Activated CD8-positive, alpha-beta T cell treated with anti-CD3 and anti-CD28 coated beads, Interleukin-2, amount 10 ng/mL, durations not matched to agents 7 days and 5 days (primary cell): ENCODE measurements around the gene ITGB5. TPM values are rescaled to one million over a fixed set of nuclear protein-coding genes. Genes with fewer than 3 reads are reported as not detected.

Experiments
- ATAC-seq: fragments of 150-1000 bp; cut with Tn5 transposase; one replicate; pipeline ENCODE4 v1.10.0; 2021; ENCODE audit warnings: moderate library complexity
- CTCF ChIA-PET: fragments of 350-600 bp; sonication (Branson Sonifier 250); formaldehyde crosslinking; loops from one replicate; lab custom pipeline; 2021; ENCODE audit warnings: antibody characterized with exemption; lab: Charles Lee
- POLR2A ChIA-PET: fragments of 350-600 bp; sonication (Branson Sonifier 250); formaldehyde crosslinking; loops from one replicate; lab custom pipeline; 2021; ENCODE audit warnings: antibody characterized with exemption; lab: Charles Lee
- DNase-seq: peaks from one replicate; pipeline ENCODE4 v3.0.0-alpha.2; 2020
- H3K27ac Mint-ChIP-seq: one replicate; pipeline ENCODE4 v1.8.0; 2021; ENCODE audit warnings: mild to moderate bottlenecking, mixed read lengths
- H3K27me3 Mint-ChIP-seq: one replicate; pipeline ENCODE4 v1.8.0; 2021; ENCODE audit warnings: low read depth, mixed read lengths
- H3K36me3 Mint-ChIP-seq: one replicate; pipeline ENCODE4 v1.8.0; 2021; ENCODE audit warnings: low read depth, mixed read lengths
- H3K4me1 Mint-ChIP-seq: one replicate; pipeline ENCODE4 v1.8.0; 2021; ENCODE audit warnings: low read depth, mixed read lengths
- H3K4me3 Mint-ChIP-seq: one replicate; pipeline ENCODE4 v1.8.0; 2021; ENCODE audit warnings: mild to moderate bottlenecking, mixed read lengths
- H3K9me3 Mint-ChIP-seq: one replicate; pipeline ENCODE4 v1.8.0; 2022; ENCODE audit warnings: mixed read lengths; ENCODE audit not compliant: insufficient read depth
- total RNA-seq, 2 experiments: library from RNA; stranded (reverse); gene quantifications; one replicate each; pipeline ENCODE4 v1.2.3, GENCODE V29; 2021

Gene ITGB5
- total RNA-seq, 2 experiments from 2014 or later: not detected

- H3K4me3 Mint-ChIP-seq: no peak overlapping the region
- no peak overlapping the region for H3K27ac Mint-ChIP-seq
- DNase-seq: no peak
- no peaks in the 10 kb centered on the region for H3K9me3 Mint-ChIP-seq
- ChIA-PET POLR2A (no interaction called here), CTCF (interaction anchor here (1.1 to 4.3 kb wide), 2 partner anchors 13 to 18 kb away, joined by 4 to 17 read pairs; no protein-coding TSS in a partner anchor)
- H3K4me1 Mint-ChIP-seq: no peaks in the 10 kb centered on the region
- ATAC-seq: no peak
- H3K27me3 Mint-ChIP-seq: peaks cover 34% of the 10 kb centered on the region
- no peaks in the 10 kb centered on the region for H3K36me3 Mint-ChIP-seq
Measured at GRCh38 chr3:124919756-124920155, 32.6 kb upstream of the ITGB5 start.

DNA sequence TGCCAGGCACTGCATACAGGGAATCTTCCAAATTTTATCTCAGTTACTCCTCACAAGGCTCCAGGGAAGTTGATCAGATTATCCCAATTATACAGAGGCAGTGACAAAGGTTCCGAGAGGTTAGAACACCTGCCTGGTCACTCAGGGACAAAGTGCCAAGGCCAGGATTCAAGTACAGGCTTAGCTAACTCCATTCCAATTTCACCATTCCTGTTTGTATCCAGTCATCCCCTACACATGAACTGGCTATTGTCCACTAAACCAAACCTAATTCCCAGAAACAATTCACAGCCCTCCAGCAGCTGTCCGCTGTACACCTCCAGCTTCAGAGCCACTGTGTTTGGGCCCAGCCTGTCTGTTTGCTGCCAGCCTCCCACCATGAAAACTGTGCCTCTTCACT lies 31.4 kb upstream of the ITGB5 start:
- CTCF ChIA-PET: interaction anchor here (0.8 to 4.3 kb wide), 2 partner anchors 17 to 157 kb away, joined by 3 to 17 read pairs; no protein-coding TSS in a partner anchor
- Mint-ChIP-seq H3K4me3 (no peak overlapping the region), H3K36me3 (no peaks in the 10 kb centered on the region), H3K9me3 (no peaks in the 10 kb centered on the region), H3K27me3 (peaks cover 28% of the 10 kb centered on the region), H3K27ac (no peak overlapping the region), H3K4me1 (no peaks in the 10 kb centered on the region)
- no peak for ATAC-seq
- no peak for DNase-seq
- POLR2A ChIA-PET: no interaction called here

DNA sequence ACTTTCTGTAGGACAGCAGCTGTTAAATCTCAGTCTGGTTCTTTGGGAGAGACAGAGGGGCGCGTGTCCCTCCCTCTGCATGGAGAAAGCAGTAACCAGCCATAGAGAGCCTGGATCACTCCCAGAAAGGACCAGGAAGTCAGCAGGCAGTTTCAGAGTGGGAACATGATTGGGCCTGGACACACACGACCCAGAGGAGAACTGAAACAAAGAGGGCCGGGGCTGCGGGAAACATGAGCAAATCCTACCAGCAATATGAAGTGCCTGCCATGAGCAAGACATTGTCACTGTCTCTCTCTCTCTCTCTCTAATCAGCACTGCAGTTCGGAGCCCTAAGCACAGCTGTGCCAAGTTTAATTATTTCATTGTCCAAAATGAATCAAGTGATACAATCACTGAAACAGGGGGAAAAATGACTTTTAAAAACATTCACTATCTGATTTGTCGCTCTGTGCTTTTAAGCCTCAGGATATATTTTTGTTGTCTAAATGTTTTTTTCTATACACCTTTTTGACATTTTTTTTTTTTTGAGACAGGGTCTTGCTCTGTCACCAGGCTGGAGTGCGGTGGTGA lies 29.8 kb upstream of the ITGB5 start:
- POLR2A ChIA-PET: no interaction called here
- H3K36me3 Mint-ChIP-seq: no peaks in the 10 kb centered on the region
- H3K27ac Mint-ChIP-seq: no peak overlapping the region
- H3K9me3 Mint-ChIP-seq: no peaks in the 10 kb centered on the region
- DNase-seq: no peak
- H3K4me1 Mint-ChIP-seq: no peaks in the 10 kb centered on the region
- no peak for ATAC-seq
- CTCF ChIA-PET: no interaction called here
- H3K4me3 Mint-ChIP-seq: no peak overlapping the region
- H3K27me3 Mint-ChIP-seq: peaks cover 25% of the 10 kb centered on the region

GRCh38 chr3:124915254-124915653 lies 28.1 kb upstream of the ITGB5 start:
- ChIA-PET CTCF (interaction anchor here (2.3 kb wide), 1 partner anchor 154 kb away, joined by 6 read pairs; no protein-coding TSS in a partner anchor), POLR2A (interaction anchor here (0.7 kb wide), 1 partner anchor 346 kb away, joined by 3 read pairs; no protein-coding TSS in a partner anchor)
- DNase-seq (no peak), ATAC-seq (no peak)
- H3K4me3 Mint-ChIP-seq: no peak overlapping the region
- H3K4me1 Mint-ChIP-seq: no peaks in the 10 kb centered on the region
- peaks cover 26% of the 10 kb centered on the region for H3K27me3 Mint-ChIP-seq
- H3K9me3 Mint-ChIP-seq: no peaks in the 10 kb centered on the region
- H3K36me3 Mint-ChIP-seq: no peaks in the 10 kb centered on the region
- no peak overlapping the region for H3K27ac Mint-ChIP-seq

- ChIA-PET CTCF (interaction anchor here (7.7 kb wide), 1 partner anchor 146 kb away, joined by 194 read pairs; no protein-coding TSS in a partner anchor), POLR2A (no interaction called here)
- no peak overlapping the region for H3K4me3 Mint-ChIP-seq
- H3K27ac Mint-ChIP-seq: no peak overlapping the region
- no peaks in the 10 kb centered on the region for H3K36me3 Mint-ChIP-seq
- no peaks in the 10 kb centered on the region for H3K9me3 Mint-ChIP-seq
- no peak for DNase-seq
- no peaks in the 10 kb centered on the region for H3K4me1 Mint-ChIP-seq
- ATAC-seq: no peak
- peaks cover 27% of the 10 kb centered on the region for H3K27me3 Mint-ChIP-seq
Measured at GRCh38 chr3:124907957-124908356, 20.8 kb upstream of the ITGB5 start.

- peaks cover 20% of the 10 kb centered on the region for H3K27me3 Mint-ChIP-seq
- CTCF ChIA-PET: interaction anchor here (0.9 to 7.7 kb wide), 3 partner anchors 19 to 143 kb away, joined by 3 to 194 read pairs (median 3); no protein-coding TSS in a partner anchor
- no peak overlapping the region for H3K27ac Mint-ChIP-seq
Measured at GRCh38 chr3:124904835-124905492, 17.8 kb upstream of the ITGB5 start.

DNA sequence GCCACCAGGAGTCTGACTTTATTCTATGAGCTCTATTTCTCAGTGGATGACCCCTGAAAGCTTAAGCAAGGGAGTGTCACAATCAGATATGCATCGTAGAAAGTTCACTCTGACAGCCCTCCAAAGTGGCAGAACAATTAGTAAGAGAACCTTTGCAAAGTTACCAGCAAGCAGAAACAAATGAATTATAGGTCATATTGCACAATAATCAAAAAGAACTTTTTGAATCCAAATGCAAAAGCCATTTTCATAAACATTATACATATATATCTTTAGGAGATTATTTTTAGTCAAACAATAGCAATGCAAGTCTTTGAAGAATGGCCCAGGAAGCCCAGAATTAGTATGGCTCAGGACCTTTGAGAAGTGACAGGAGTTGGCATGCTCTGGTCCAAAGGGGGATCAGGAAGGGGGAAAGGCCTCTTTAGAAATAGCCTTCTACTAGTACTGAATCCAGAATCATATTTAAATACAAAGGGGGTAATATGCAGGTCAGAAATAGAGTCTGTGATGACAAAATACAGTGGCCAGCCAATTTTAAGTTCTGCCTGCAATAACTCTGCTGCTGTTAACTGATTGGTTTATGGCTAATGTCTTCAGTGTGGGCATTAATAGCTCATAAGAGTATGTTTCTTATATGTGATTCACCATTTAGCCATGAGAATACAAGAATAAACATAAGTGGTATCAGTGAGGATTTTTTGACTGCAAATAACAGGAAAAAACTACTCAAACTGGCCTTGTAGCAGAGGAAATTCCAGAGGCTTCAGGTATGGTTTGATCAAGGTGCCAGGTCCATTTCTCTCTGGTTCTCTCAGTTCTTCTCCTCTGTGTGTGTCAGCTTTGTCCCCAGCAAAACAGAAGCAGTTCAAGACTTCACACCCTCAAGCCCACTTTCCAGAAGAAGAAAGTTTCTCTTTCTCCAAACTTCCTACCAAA lies 17.0 kb upstream of the ITGB5 start:
- Mint-ChIP-seq H3K4me3 (no peak overlapping the region), H3K27ac (no peak overlapping the region), H3K4me1 (peaks cover 8% of the 10 kb centered on the region), H3K27me3 (peaks cover 20% of the 10 kb centered on the region), H3K9me3 (no peaks in the 10 kb centered on the region), H3K36me3 (no peaks in the 10 kb centered on the region)
- CTCF ChIA-PET: interaction anchor here (0.9 to 7.7 kb wide), 2 partner anchors 20 to 143 kb away, joined by 3 to 194 read pairs; no protein-coding TSS in a partner anchor
- no peak for DNase-seq
- ATAC-seq: no peak
- POLR2A ChIA-PET: no interaction called here

More at GRCh38 chr3:124904835-124905492, 17.8 kb upstream of the ITGB5 start:
- ATAC-seq: no peak
- DNase-seq: no peak
- H3K4me3 Mint-ChIP-seq: no peak overlapping the region
- peaks cover 8% of the 10 kb centered on the region for H3K4me1 Mint-ChIP-seq
- no peaks in the 10 kb centered on the region for H3K36me3 Mint-ChIP-seq
- no peaks in the 10 kb centered on the region for H3K9me3 Mint-ChIP-seq
- POLR2A ChIA-PET: no interaction called here

- ChIA-PET CTCF (interaction anchor here (0.9 to 3.1 kb wide), 2 partner anchors 136 to 165 kb away, joined by 3 to 23 read pairs; no protein-coding TSS in a partner anchor), POLR2A (no interaction called here)
- Mint-ChIP-seq H3K36me3 (no peaks in the 10 kb centered on the region), H3K27ac (no peak overlapping the region), H3K9me3 (no peaks in the 10 kb centered on the region), H3K4me3 (no peak overlapping the region), H3K4me1 (peaks cover 8% of the 10 kb centered on the region), H3K27me3 (peaks cover 8% of the 10 kb centered on the region)
- DNase-seq (no peak), ATAC-seq (no peak)
Measured at GRCh38 chr3:124896824-124897526, 9.8 kb upstream of the ITGB5 start.

GRCh38 chr3:124895756-124896155 lies 8.6 kb upstream of the ITGB5 start:
- Mint-ChIP-seq H3K9me3 (no peaks in the 10 kb centered on the region), H3K4me1 (peaks cover under 1% of the 10 kb centered on the region), H3K4me3 (no peak overlapping the region), H3K27ac (no peak overlapping the region), H3K36me3 (no peaks in the 10 kb centered on the region), H3K27me3 (peaks cover 8% of the 10 kb centered on the region)
- ChIA-PET CTCF (interaction anchor here (3.1 kb wide), 1 partner anchor 135 kb away, joined by 23 read pairs; no protein-coding TSS in a partner anchor), POLR2A (no interaction called here)
- ATAC-seq (no peak), DNase-seq (no peak)

DNA sequence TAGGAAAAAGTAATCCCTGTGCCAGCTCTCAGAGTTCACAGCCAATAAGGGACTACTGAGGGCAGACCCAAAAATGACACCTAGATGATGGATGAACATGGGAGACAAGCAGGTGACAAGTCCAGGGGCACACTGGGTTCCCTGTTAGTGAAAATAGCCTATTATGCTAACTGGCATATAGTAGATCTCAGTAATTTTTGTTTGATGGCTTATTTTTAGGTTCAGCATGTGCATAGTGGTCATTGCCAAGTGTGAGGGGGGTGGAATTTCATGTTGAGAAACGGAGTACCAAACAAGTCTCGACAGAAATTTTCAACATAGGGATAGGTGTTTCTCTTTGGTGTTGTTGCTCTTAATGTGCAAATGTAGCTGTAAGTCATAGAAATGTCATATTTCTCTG lies 6.4 kb upstream of the ITGB5 start:
- no peak for ATAC-seq
- H3K4me3 Mint-ChIP-seq: no peak overlapping the region
- no peaks in the 10 kb centered on the region for H3K4me1 Mint-ChIP-seq
- peaks cover 22% of the 10 kb centered on the region for H3K27me3 Mint-ChIP-seq
- H3K36me3 Mint-ChIP-seq: no peaks in the 10 kb centered on the region
- ChIA-PET POLR2A (no interaction called here), CTCF (interaction anchor here (1.6 kb wide), 1 partner anchor 133 kb away, joined by 6 read pairs; no protein-coding TSS in a partner anchor)
- no peak overlapping the region for H3K27ac Mint-ChIP-seq
- no peak for DNase-seq
- H3K9me3 Mint-ChIP-seq: no peaks in the 10 kb centered on the region
